HEK293 (cell line): Measurements from ENCODE around the gene S100B.

Experiments used
- ATF2 ChIP-seq: fragments of 450-650 bp; formaldehyde crosslinking; IDR thresholded peaks from 2 replicates; pipeline ENCODE4 v1.5.1; 2016; ENCODE audit warnings: missing biosample characterization, missing genetic modification characterization, low read depth
- KLF1 ChIP-seq: fragments of 450-650 bp; formaldehyde crosslinking; IDR thresholded peaks from 2 replicates; pipeline ENCODE4 v1.5.1; 2016; ENCODE audit warnings: missing biosample characterization, missing genetic modification characterization
- KLF8 ChIP-seq: fragments of 450-650 bp; formaldehyde crosslinking; IDR thresholded peaks from 2 replicates; pipeline ENCODE4 v1.5.1; 2016; ENCODE audit warnings: missing biosample characterization, missing genetic modification characterization
- PATZ1 ChIP-seq: fragments of 450-650 bp; formaldehyde crosslinking; IDR thresholded peaks from 2 replicates; pipeline ENCODE4 v1.5.1; 2016; ENCODE audit warnings: missing biosample characterization, missing genetic modification characterization
- PRDM6 ChIP-seq: fragments of 450-650 bp; formaldehyde crosslinking; IDR thresholded peaks from 2 replicates; pipeline ENCODE4 v1.5.1; 2017; ENCODE audit warnings: missing biosample characterization, missing genetic modification characterization
- SP7 ChIP-seq: fragments of 450-650 bp; formaldehyde crosslinking; IDR thresholded peaks from 2 replicates; pipeline ENCODE4 v1.5.1; 2016; ENCODE audit warnings: missing biosample characterization, missing genetic modification characterization
- ZBTB1 ChIP-seq: fragments of 450-650 bp; formaldehyde crosslinking; IDR thresholded peaks from 2 replicates; pipeline ENCODE4 v1.5.1; 2016; ENCODE audit warnings: missing biosample characterization, missing genetic modification characterization
- ZNF175 ChIP-seq: fragments of 450-650 bp; formaldehyde crosslinking; IDR thresholded peaks from 2 replicates; pipeline ENCODE4 v1.5.1; 2016; ENCODE audit warnings: missing biosample characterization, missing genetic modification characterization
- ZNF24 ChIP-seq: fragments of 450-650 bp; formaldehyde crosslinking; IDR thresholded peaks from 2 replicates; pipeline ENCODE4 v1.5.1; 2016; ENCODE audit warnings: missing biosample characterization, missing genetic modification characterization
- ZNF324 ChIP-seq: fragments of 450-650 bp; formaldehyde crosslinking; IDR thresholded peaks from 2 replicates; pipeline ENCODE4 v1.5.1; 2016; ENCODE audit warnings: missing biosample characterization, missing genetic modification characterization
- ZNF366 ChIP-seq: fragments of 450-650 bp; formaldehyde crosslinking; conservative IDR thresholded peaks from 2 replicates; pipeline ENCODE4 v1.5.1; 2016; ENCODE audit warnings: missing biosample characterization, missing genetic modification characterization
- ZNF37A ChIP-seq: fragments of 450-650 bp; IDR thresholded peaks from 2 replicates; pipeline ENCODE4 v1.5.1; 2018; ENCODE audit warnings: missing biosample characterization, missing genetic modification characterization
- ZNF513 ChIP-seq: fragments of 450-650 bp; IDR thresholded peaks from 2 replicates; pipeline ENCODE4 v1.5.1; 2018; ENCODE audit warnings: missing biosample characterization, missing genetic modification characterization
- ZNF518A ChIP-seq: fragments of 450-650 bp; formaldehyde crosslinking; conservative IDR thresholded peaks from 2 replicates; pipeline ENCODE4 v1.5.1; 2016; ENCODE audit warnings: low read depth, missing biosample characterization, missing genetic modification characterization
- ZNF626 ChIP-seq: fragments of 450-650 bp; sonication (Bioruptor Pico); formaldehyde crosslinking; IDR thresholded peaks from 2 replicates; pipeline ENCODE4 v1.5.1; 2018; ENCODE audit warnings: missing biosample characterization, missing genetic modification characterization, inconsistent platforms
- ZNF629 ChIP-seq: fragments of 450-650 bp; formaldehyde crosslinking; IDR thresholded peaks from 2 replicates; pipeline ENCODE4 v1.5.1; 2017; ENCODE audit warnings: missing biosample characterization, missing genetic modification characterization
- ZNF76 ChIP-seq: fragments of 450-650 bp; formaldehyde crosslinking; IDR thresholded peaks from 2 replicates; pipeline ENCODE4; 2016; ENCODE audit warnings: low read depth, missing biosample characterization, missing genetic modification characterization, borderline replicate concordance
- ZNF785 ChIP-seq: fragments of 450-650 bp; formaldehyde crosslinking; IDR thresholded peaks from 2 replicates; pipeline ENCODE4 v1.5.1; 2016; ENCODE audit warnings: missing biosample characterization, missing genetic modification characterization
- ZSCAN5A ChIP-seq: fragments of 450-650 bp; formaldehyde crosslinking; IDR thresholded peaks from 2 replicates; pipeline ENCODE4 v1.5.1; 2016; ENCODE audit warnings: missing biosample characterization, missing genetic modification characterization
- ZXDB ChIP-seq: fragments of 450-650 bp; formaldehyde crosslinking; IDR thresholded peaks from 2 replicates; pipeline ENCODE4 v1.5.1; 2016; ENCODE audit warnings: missing biosample characterization, missing genetic modification characterization

S100B gene

GRCh38 chr21:46634966-46635323, 30.1 kb upstream of the S100B start (continued):
- TF ChIP-seq ZNF518A (tag by site-specific recombination) (0 out of 2 replicates have a peak, but pooled peaks have one; percentile 43), ZNF629 (peak; percentile 44; the same call in 1 of the 2 replicates), ZNF513 (no peak), ZNF37A (tag by site-specific recombination) (no peak), PATZ1 (tag by site-specific recombination) (peak; percentile 88), ZNF324 (tag by site-specific recombination) (peak; percentile 33; the same call in 1 of the 2 replicates), ZBTB1 (tag by site-specific recombination) (0 out of 2 replicates have a peak, but pooled peaks have one; percentile 68), ZNF366 (tag by site-specific recombination) (peak; percentile 16), ZNF24 (tag by site-specific recombination) (0 out of 2 replicates have a peak, but pooled peaks have one; percentile 66), ZSCAN5A (tag by site-specific recombination) (peak; percentile 56; the same call in 1 of the 2 replicates), ZNF785 (no peak), ZNF626 (tag by site-specific recombination) (no peak), KLF8 (tag by site-specific recombination) (no peak), KLF1 (tag by site-specific recombination) (no peak), PRDM6 (tag by site-specific recombination) (no peak), ATF2 (peak; percentile 53), SP7 (tag by site-specific recombination) (peak; percentile 44), ZXDB (tag by site-specific recombination) (peak; percentile 41), ZNF175 (tag by site-specific recombination) (no peak), ZNF76 (peak; percentile 49; the same call in 1 of the 2 replicates)
